Activated naive CD4-positive, alpha-beta T cell (primary cell): ENCODE results near the gene C11orf68.
"Not testable (repeated sequence)": the region's sequence is repeated elsewhere in the genome, so short reads cannot be mapped to it uniquely, and the experiment has no call there.

Experiments
- DNase-seq, 4 experiments: peaks; one replicate each; lab custom pipeline; 2025; lab: John Stamatoyannopoulos, UW

C11orf68 gene

GRCh38 chr11:65915101-65915820 lies 3.6 kb downstream of the C11orf68 start:
- DNase-seq: no peak

- no peak for DNase-seq
Observed at GRCh38 chr11:65912845-65913244, 6.0 kb downstream of the C11orf68 start.

- DNase-seq: no peak
Observed at GRCh38 chr11:65911682-65912568, 6.9 kb downstream of the C11orf68 start.

- DNase-seq: no peak
Observed at GRCh38 chr11:65907878-65908277, 11.0 kb downstream of the C11orf68 start.

GRCh38 chr11:65906602-65907001 lies 12.3 kb downstream of the C11orf68 start:
- DNase-seq: no peak

GRCh38 chr11:65903715-65904114 lies 15.1 kb downstream of the C11orf68 start:
- DNase-seq: no peak

GRCh38 chr11:65903068-65903481 lies 15.8 kb downstream of the C11orf68 start:
- DNase-seq: no peak

GRCh38 chr11:65900899-65901180 lies 18.0 kb downstream of the C11orf68 start:
- no peak for DNase-seq

- DNase-seq: peak; percentile 76 to 97 (median 83)
Observed at GRCh38 chr11:65900125-65900898, 18.6 kb downstream of the C11orf68 start, which contains the start of gene FOSL1. Gene FOSL1 (minus strand): TSS chr11:65900388. CDS start chr11:65900339, 49 bp downstream.

GRCh38 chr11:65899356-65900124 lies 19.3 kb downstream of the C11orf68 start:
- peak in 2 of 4 experiments; percentile 30 to 37 for DNase-seq

GRCh38 chr11:65898656-65899355 lies 20.1 kb downstream of the C11orf68 start:
- no peak for DNase-seq

GRCh38 chr11:65897020-65897471 lies 21.8 kb downstream of the C11orf68 start:
- DNase-seq: no peak

- no peak for DNase-seq
Observed at GRCh38 chr11:65896034-65896999, 22.5 kb downstream of the C11orf68 start.

- DNase-seq: no peak
Observed at GRCh38 chr11:65895482-65895981, 23.3 kb downstream of the C11orf68 start.

GRCh38 chr11:65894034-65894591 lies 24.7 kb downstream of the C11orf68 start:
- no peak for DNase-seq

GRCh38 chr11:65892661-65893317 lies 26.1 kb downstream of the C11orf68 start:
- DNase-seq: no peak

- not testable (repeated sequence) for DNase-seq
Observed at GRCh38 chr11:65892137-65892540, 26.7 kb downstream of the C11orf68 start.
